Fibroblast of upper back skin (primary cell): ENCODE measurements around the gene B4GALT2.

Experiments used
- DNase-seq: peaks from one replicate; pipeline ENCODE4 v3.0.0-alpha.2; 2013

Gene B4GALT2

DNA sequence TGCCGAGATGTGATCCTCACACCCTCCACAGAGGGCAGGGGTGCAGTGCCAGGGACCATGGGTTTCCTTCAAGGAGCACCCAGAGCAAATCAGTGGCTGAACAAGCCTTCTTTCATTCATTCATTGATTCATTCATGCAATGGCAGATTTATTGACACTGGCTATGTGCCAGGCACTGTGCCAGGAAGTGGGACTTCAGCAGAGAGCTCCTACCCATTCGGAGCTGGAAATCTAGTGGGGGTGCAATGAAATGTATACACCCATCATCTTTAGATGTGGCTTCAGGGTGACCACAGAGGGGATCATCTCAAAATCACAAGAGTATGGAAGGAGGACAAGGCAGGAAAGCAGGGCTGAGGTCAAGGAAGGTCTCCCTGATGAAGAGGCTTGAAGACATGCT, 33.4 kb downstream of the B4GALT2 start:
- no peak for DNase-seq

GRCh38 chr1:44012941-44013609, 34.1 kb downstream of the B4GALT2 start:
- no peak for DNase-seq

DNA sequence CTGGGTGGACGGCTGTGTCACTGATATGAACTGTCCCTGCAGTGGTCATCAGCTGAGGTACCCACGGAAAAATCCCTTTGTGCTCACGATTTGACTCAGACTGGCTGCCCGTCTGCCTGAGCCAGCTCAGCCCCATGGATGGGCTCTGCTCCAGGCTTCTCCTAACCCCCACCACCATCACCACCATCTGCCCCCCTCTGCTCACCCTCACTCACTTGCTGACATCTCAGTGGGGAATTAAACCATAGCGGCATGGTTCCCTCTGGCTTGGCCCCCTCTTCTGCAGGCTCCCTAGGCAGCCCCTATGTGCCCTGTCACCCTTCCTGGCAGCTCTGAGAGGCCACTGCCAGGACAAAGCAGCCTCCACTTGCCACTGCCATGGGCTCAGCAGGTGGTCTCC, 34.9 kb downstream of the B4GALT2 start:
- no peak for DNase-seq

DNA sequence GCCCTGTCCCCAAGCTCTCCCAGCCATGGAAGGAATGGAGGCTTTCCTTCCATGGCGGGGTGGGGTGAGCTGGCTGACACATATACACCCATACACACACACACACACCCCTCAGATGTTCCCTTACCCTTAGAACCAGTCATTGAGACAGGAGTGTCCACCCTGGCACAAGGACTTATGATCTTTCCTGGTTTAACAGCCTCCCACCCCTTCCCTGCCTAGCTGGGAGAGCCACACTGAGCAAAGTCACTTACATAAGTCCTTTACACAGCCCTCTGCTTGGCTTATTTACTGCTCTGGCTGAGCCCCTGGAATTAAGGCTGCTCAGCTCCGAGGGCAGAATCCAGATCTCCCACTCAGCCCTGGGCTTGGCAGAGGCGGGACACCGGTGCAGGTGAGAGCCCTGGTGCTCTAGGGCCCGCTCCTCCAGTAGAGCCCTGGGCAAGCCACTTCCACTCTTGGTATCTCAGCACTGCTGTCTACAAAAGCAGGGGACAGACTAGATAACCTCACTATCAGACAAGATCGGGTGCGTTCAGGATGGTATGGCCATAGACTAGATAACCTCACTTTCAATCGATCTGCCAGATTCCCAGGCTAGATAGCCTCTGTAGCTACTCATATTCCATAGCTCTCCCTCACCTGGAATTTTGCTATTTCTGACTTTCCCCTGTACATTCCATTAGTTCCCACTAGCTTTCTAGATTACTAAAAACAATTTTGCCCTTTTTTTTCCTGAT, 35.5 kb downstream of the B4GALT2 start:
- DNase-seq = no peak

GRCh38 chr1:44015206-44015605, 36.2 kb downstream of the B4GALT2 start:
- no peak for DNase-seq

- no peak for DNase-seq
These were observed 37.3 kb downstream of the B4GALT2 start for GRCh38 chr1:44016041-44016889.

DNA sequence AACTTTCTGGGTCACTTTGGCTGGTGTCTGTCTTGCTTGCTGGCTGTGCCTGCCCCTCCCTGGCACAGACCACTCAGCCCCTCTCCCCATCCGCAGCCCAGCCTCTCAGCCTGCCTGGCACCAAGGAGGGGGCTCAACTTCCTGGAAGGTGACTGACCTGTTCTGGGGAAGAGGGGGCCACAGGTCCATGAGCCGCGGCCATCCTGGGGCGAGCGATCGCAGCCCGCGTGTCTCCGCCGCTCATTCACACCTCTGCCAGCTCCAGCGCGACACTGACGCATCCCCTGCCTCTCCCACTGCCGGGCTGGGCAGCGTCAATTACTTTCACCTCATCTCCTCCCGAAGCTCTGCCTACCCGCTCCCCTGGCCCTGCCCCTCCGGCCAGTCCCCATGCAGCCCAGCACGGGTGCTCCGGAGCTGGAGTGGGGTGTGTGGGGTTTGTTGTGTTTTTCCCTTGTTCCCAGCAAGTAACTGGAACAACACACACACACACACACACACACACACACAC, 37.9 kb downstream of the B4GALT2 start:
- DNase-seq = no peak

- no peak for DNase-seq
These were observed 40.5 kb downstream of the B4GALT2 start for GRCh38 chr1:44019466-44019948.

DNA sequence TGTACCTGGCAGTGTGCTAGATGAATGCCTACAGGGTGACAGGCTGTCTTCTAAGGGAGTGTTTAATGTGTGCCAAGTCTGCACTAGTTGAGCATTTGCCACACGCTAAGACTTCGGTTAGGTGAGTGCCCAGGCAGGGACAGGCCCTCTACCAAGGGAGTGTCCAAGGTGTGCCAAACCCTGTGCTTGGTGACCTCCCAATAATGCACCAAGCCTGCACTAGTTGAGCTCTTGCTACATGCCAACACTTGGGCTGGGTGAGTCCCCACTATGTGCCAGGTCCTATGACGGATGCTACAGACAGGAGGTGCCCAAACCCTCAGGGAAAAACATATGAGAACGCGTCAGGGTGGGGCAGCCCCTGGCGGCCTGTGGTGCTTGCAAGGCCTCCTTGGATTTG, 41.5 kb downstream of the B4GALT2 start:
- DNase-seq = no peak

DNA sequence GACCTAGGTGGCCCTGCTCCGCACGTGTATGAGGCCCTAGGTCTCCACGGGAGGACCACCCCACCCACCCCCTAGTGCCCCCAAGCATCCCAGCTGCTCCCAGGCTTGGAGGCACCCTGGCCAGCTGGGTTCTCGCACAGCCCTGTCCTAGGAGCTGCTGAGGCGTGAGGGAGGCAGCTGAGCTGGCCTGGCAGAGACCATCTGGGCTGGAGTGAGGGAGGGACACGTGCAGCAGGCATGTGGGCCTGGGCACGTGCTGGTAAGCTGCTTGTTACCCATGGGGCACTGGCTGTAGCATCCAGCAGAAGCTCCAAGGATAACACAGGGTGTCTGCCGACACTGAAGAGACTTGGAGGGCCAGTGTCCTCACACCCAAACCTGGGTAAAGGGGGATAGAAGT, 42.1 kb downstream of the B4GALT2 start:
- DNase-seq = no peak

DNA sequence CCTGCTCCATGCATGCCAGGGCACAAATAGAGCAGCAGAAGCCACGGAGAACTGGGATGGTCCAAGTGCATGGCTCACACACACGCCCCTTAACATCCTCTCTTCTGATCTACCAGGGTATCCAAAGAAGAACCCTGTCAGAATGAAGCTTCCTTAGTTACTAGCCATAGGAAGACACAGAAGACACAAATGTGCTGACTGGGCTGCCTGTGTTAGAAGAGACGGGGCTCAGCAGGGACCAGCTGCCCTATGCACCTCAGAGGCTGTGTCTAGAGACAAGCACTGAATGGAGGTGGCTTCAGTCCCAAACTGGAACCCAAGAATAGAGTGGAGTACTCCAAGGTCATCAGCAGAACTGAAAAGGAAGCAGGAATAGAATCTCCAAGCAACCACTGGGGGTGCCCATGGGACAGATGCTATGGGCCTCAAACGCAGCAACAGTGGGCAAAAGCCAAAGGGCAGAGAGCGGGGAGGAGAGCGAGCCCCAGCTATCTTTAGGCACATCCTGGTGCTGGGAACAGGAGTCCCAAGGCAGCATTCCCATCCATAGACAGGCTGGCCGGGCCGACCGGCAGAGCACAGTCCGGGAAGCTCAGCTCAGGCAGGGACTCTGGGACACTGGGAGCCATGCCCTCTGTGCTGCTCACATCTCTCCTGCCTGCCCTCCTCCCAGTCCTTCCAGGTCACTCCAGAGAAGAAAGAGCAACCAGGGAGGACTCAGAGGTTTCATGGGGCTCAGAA, 42.7 kb downstream of the B4GALT2 start:
- DNase-seq = no peak

DNA sequence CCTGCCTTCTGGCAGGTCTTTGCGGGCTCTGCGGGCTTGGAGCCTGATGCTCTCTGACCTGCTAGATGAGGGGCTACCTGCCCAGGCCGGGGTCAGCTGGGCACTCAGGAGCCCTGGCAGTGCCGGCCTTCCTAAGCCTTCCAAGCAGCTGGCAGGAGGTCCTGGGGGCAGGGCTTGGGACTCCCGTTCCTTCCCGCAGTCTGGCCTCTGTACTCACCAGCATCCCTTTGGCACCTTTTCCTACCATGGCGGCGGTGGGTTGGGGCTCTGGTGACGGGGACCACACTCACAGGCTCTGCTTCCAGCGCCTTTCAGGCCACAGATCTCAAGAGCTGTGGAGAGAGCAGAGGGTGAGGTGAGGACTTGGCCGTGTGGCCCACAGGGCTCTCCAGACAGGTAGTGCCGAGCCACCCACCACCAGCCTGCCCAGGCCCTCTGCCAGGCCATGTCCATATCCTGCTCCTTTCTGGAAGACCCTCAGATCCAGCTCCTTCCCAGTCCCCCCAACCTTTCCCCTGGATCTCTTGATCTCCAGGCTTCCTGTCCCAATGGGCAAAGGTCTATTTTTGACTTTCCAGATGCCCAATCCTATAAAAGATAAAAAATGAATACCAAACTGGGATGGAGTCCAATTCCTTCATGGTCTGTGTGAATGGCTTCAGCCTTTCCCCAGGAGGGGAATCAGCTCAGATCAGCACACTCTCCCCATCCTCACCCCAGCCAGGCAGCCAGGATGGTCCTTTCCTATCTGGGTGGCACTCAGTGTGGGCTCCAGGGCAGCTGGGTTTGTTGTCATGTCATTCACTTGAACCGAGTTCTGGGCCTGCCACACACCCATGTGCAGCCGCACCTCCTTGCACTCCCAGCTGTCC, 45.3 kb downstream of the B4GALT2 start:
- DNase-seq = no peak

DNA sequence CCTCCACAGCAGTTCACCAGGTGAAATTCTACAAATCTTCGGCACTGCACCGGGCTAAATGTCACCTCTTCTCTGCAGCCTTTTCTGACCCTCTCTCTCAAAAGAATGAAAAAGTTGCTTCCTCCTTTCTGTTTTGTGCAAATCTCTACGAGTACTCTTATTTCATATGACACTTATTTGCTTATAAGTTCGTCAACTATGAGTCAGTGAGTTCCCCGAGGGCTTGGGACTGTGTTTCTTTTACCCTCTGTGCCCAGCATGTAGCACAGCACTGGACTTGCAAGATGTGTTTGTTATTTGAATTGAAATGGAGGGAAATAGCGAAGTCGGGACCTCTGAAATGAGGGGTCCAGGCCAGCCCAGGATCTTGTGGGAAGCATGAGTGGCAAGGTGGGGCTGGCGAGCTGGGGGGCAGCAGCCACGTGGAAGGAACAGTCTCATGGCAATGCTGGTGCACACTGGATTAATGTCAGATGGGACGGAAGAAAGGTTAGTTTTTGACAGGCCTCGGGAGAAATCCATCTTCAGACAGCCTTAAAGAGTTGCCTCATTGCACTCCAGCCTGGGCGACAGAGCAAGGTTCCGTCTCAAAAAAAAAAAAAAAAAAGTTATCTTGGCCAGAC, 46.0 kb downstream of the B4GALT2 start:
- DNase-seq = no peak

DNA sequence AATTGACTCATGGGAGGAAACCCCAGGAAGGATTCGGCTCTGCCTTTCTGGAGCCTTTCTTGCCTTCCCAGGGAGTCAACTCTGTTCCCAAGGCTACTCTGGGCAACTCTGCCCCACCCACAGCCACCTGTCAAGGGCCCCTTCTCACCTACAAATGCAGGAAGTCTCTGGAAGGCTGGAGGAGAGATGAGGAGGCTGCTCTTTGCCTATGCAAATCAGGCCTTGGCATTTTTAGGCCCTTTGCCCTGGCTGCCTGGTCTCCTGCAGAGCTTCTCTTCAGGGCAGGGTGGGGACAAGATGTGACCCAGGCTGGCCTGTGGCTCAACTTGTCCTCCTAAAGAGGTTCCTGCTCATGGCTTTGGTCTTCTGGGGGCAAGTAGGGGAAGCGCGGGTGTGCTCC, 46.8 kb downstream of the B4GALT2 start:
- no peak for DNase-seq

DNA sequence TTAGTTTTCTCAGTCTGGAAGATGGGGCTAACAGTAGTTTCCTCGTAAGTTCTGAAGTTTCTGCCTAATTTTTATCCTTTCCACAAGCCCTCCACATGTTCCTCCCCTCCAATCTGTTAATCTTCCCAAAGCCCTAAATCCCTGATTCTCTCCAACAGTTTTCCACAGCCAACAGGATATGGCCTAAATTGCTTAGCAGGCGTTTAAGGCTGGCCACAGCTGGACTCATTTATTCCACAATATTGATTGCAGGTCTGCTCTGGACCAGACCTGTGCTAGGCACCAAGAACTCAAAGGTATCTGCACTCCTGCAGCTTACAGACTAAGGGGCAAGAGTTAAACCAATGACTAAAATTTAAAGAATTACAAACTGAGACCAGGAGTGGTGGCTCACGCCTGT, 48.3 kb downstream of the B4GALT2 start:
- no peak for DNase-seq

GRCh38 chr1:44029260-44029910, 50.4 kb downstream of the B4GALT2 start:
- DNase-seq = no peak

DNA sequence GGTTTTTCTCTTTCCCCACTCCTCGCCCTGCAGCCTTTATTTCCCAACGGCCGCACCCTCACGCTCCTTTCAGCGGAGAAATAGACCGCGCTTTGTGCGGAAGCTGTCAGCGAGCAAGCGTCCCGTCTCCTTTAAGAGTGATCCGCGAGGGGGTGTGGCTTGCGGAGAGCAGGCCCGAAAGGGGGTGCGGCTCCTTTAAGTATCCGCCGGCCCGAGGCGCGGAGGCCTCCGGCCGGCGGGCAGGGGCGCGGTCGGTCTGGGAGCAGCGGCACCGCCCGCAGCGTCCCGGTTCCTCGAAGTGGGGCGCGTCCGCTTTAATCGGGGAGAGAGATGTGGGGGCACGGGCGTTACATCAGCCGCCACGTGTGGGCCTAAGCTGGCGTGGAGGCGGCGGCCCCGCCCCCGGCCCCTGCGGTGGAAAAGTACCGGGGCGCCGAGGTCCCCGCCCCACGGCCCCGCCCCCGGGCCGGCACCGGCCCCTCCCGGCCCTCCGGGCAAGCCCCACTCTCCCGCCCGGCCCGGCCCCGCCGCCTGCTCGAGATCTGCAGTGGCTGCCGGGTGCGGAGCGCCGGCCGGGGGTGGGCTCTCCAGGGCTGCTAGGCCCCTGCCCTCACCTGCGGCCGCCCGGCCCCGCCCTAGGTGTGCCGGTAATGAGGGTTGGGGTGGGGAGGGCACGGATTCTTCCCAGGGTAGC, 51.0 kb downstream of the B4GALT2 start:
- peak; percentile 86 for DNase-seq

- DNase-seq = peak; percentile 28
These were observed 51.7 kb downstream of the B4GALT2 start for GRCh38 chr1:44030605-44031251.
